Mucosa of rectum (tissue), 2 donors: ENCODE data around the gene TEP1.
"Not testable (repeated sequence)": the region's sequence is repeated elsewhere in the genome, so short reads cannot be mapped to it uniquely, and the experiment has no call there.

Experiments used
- H3K27ac ChIP-seq, 2 donors: one replicate each; pipeline ENCODE4 v1.7.0; 2013; ENCODE audit warnings: inconsistent platforms in 2 of 2, low read depth in 2 of 2, low read length in 2 of 2
- H3K27me3 ChIP-seq, 2 donors: one replicate each; pipeline ENCODE4 v1.7.0; 2013; ENCODE audit warnings: low read length in 2 of 2; ENCODE audit not compliant: control insufficient read depth in 2 of 2, insufficient read depth in 2 of 2
- H3K36me3 ChIP-seq, 2 donors: one replicate each; pipeline ENCODE4 v1.7.0; 2013; ENCODE audit warnings: low read length in 2 of 2; ENCODE audit not compliant: control insufficient read depth in 2 of 2, insufficient read depth in 2 of 2
- H3K4me1 ChIP-seq, 2 donors: one replicate each; pipeline ENCODE4 v1.7.0; 2013; ENCODE audit warnings: low read length in 2 of 2, mild to moderate bottlenecking in 1 of 2; ENCODE audit not compliant: control insufficient read depth in 2 of 2, insufficient read depth in 2 of 2
- H3K4me3 ChIP-seq, 2 donors: one replicate each; pipeline ENCODE4 v1.7.0; 2013; ENCODE audit warnings: low read length in 2 of 2
- H3K9ac ChIP-seq, 2 donors: one replicate each; pipeline ENCODE4 v1.7.0; 2013; ENCODE audit warnings: low read length in 2 of 2, low read depth in 1 of 2, mild to moderate bottlenecking in 1 of 2
- H3K9me3 ChIP-seq, 2 donors: one replicate each; pipeline ENCODE4 v1.7.0; 2013; ENCODE audit warnings: low read length in 2 of 2; ENCODE audit not compliant: control insufficient read depth in 2 of 2
- donor health status: healthy.
- donor health status: Normal muscosa, but diverticular disease.

TEP1 gene

GRCh38 chr14:20379743-20380142 is 33.6 kb downstream of the TEP1 start:
- no peaks in the 10 kb centered on the region for H3K27me3 ChIP-seq
- no peaks in the 10 kb centered on the region for H3K9me3 ChIP-seq
- no peak overlapping the region for H3K27ac ChIP-seq
- H3K4me3 ChIP-seq: no peak overlapping the region
- H3K36me3 ChIP-seq: peaks cover 91 to 97% of the 10 kb centered on the region in 2 donors
- peaks cover 13 to 17% of the 10 kb centered on the region in 2 donors for H3K4me1 ChIP-seq
- H3K9ac ChIP-seq: no peak overlapping the region

- H3K9me3 ChIP-seq: no peaks in the 10 kb centered on the region
- no peaks in the 10 kb centered on the region for H3K27me3 ChIP-seq
- H3K27ac ChIP-seq: peak overlapping the region; percentile 69 to 85
- peaks cover 13 to 17% of the 10 kb centered on the region in 2 donors for H3K4me1 ChIP-seq
- H3K36me3 ChIP-seq: peaks cover 89 to 94% of the 10 kb centered on the region in 2 donors
- no peak overlapping the region for H3K4me3 ChIP-seq
- H3K9ac ChIP-seq: peak overlapping the region in 1 of 2 donors; percentile 29
These were observed 36.1 kb downstream of the TEP1 start for GRCh38 chr14:20377171-20377570.

GRCh38 chr14:20376071-20376588 is 37.2 kb downstream of the TEP1 start:
- Histone ChIP-seq H3K27ac (peak overlapping the region; percentile 69 to 85), H3K4me1 (peaks cover 13 to 17% of the 10 kb centered on the region in 2 donors), H3K9ac (peak overlapping the region in 1 of 2 donors; percentile 29), H3K9me3 (no peaks in the 10 kb centered on the region), H3K4me3 (no peak overlapping the region), H3K36me3 (peaks cover 89 to 94% of the 10 kb centered on the region in 2 donors), H3K27me3 (no peaks in the 10 kb centered on the region)

GRCh38 chr14:20375471-20375870 is 37.8 kb downstream of the TEP1 start:
- Histone ChIP-seq H3K4me3 (no peak overlapping the region), H3K27me3 (no peaks in the 10 kb centered on the region), H3K4me1 (peaks cover 13 to 17% of the 10 kb centered on the region in 2 donors), H3K27ac (peak overlapping the region; percentile 69 to 85), H3K9ac (peak overlapping the region in 1 of 2 donors; percentile 29), H3K9me3 (no peaks in the 10 kb centered on the region), H3K36me3 (peaks cover 89 to 94% of the 10 kb centered on the region in 2 donors)

GRCh38 chr14:20372796-20373195 is 40.5 kb downstream of the TEP1 start:
- Histone ChIP-seq H3K36me3 (peaks cover 83 to 91% of the 10 kb centered on the region in 2 donors), H3K9me3 (no peaks in the 10 kb centered on the region), H3K4me1 (peaks cover 13 to 17% of the 10 kb centered on the region in 2 donors), H3K27ac (no peak overlapping the region), H3K27me3 (no peaks in the 10 kb centered on the region), H3K9ac (no peak overlapping the region), H3K4me3 (no peak overlapping the region)

- Histone ChIP-seq H3K27ac (no peak overlapping the region), H3K27me3 (no peaks in the 10 kb centered on the region), H3K4me3 (no peak overlapping the region), H3K4me1 (no peaks in the 10 kb centered on the region), H3K9me3 (no peaks in the 10 kb centered on the region), H3K36me3 (peaks cover 53 to 55% of the 10 kb centered on the region in 2 donors), H3K9ac (no peak overlapping the region)
These were observed 47.4 kb downstream of the TEP1 start for GRCh38 chr14:20365928-20366327.

GRCh38 chr14:20358474-20358873 is 54.8 kb downstream of the TEP1 start:
- not testable (repeated sequence) for H3K9me3 ChIP-seq, H3K27me3 ChIP-seq, H3K4me1 ChIP-seq, H3K4me3 ChIP-seq, H3K9ac ChIP-seq, H3K27ac ChIP-seq
- H3K36me3 ChIP-seq: peaks cover 45 to 46% of the 10 kb centered on the region in 2 donors

GRCh38 chr14:20356422-20356821 is 56.9 kb downstream of the TEP1 start:
- no peaks in the 10 kb centered on the region for H3K9me3 ChIP-seq
- no peaks in the 10 kb centered on the region for H3K4me1 ChIP-seq
- H3K36me3 ChIP-seq: peaks cover 45 to 50% of the 10 kb centered on the region in 2 donors
- no peak overlapping the region for H3K4me3 ChIP-seq
- H3K9ac ChIP-seq: no peak overlapping the region
- H3K27me3 ChIP-seq: no peaks in the 10 kb centered on the region
- H3K27ac ChIP-seq: no peak overlapping the region

- Histone ChIP-seq H3K27ac (no peak overlapping the region), H3K4me1 (no peaks in the 10 kb centered on the region), H3K36me3 (peaks cover 25 to 43% of the 10 kb centered on the region in 2 donors), H3K9ac (no peak overlapping the region), H3K4me3 (no peak overlapping the region), H3K9me3 (no peaks in the 10 kb centered on the region), H3K27me3 (no peaks in the 10 kb centered on the region)
These were observed 62.4 kb downstream of the TEP1 start for GRCh38 chr14:20350860-20351259.

GRCh38 chr14:20350282-20350681 is 63.0 kb downstream of the TEP1 start:
- peaks cover 21 to 43% of the 10 kb centered on the region in 2 donors for H3K36me3 ChIP-seq
- H3K4me3 ChIP-seq: no peak overlapping the region
- no peak overlapping the region for H3K9ac ChIP-seq

More at GRCh38 chr14:20350282-20350681, 63.0 kb downstream of the TEP1 start:
- Histone ChIP-seq H3K27me3 (no peaks in the 10 kb centered on the region), H3K4me1 (no peaks in the 10 kb centered on the region), H3K9me3 (no peaks in the 10 kb centered on the region), H3K27ac (no peak overlapping the region)
